ENCODE measurements around the gene NXPH1. TPM values are rescaled to one million over a fixed set of nuclear protein-coding genes. Genes with fewer than 3 reads are reported as not detected.
A peak's percentile ranks its signal among the peaks of the same experiment; 100 is the strongest.

NXPH1 gene
- total RNA-seq, 2 experiments from 2014 or later: not detected

GRCh38 chr7:8418629-8419245 lies 14.7 kb upstream of the NXPH1 start:
- peaks cover 3% of the 10 kb centered on the region for H3K27me3 Mint-ChIP-seq

GRCh38 chr7:8422177-8422576 lies 11.2 kb upstream of the NXPH1 start:
- H3K9me3 Mint-ChIP-seq: no peaks in the 10 kb centered on the region
- H3K27me3 Mint-ChIP-seq: peaks cover 2% of the 10 kb centered on the region
- no peaks in the 10 kb centered on the region for H3K36me3 Mint-ChIP-seq (ENCODE audit: low read depth)
- no peak overlapping the region for H3K27ac Mint-ChIP-seq
- POLR2A ChIA-PET: no interaction called here
- no peak for DNase-seq
- CTCF ChIA-PET: no interaction called here
- no peak overlapping the region for H3K4me3 Mint-ChIP-seq
- H3K4me1 Mint-ChIP-seq: no peaks in the 10 kb centered on the region

More at GRCh38 chr7:8418629-8419245, 14.7 kb upstream of the NXPH1 start:
- H3K27ac Mint-ChIP-seq: no peak overlapping the region
- CTCF ChIA-PET: interaction anchor here (0.6 kb wide), 1 partner anchor 1437 kb away, joined by 3 read pairs; no protein-coding TSS in a partner anchor
- no peaks in the 10 kb centered on the region for H3K36me3 Mint-ChIP-seq (ENCODE audit: low read depth)
- no peak overlapping the region for H3K4me3 Mint-ChIP-seq
- POLR2A ChIA-PET: no interaction called here
- peak; percentile 61 for DNase-seq
- no peaks in the 10 kb centered on the region for H3K9me3 Mint-ChIP-seq
- H3K4me1 Mint-ChIP-seq: no peaks in the 10 kb centered on the region

- CTCF ChIA-PET: no interaction called here
- H3K9me3 Mint-ChIP-seq: no peaks in the 10 kb centered on the region
These were observed 10.4 kb upstream of the NXPH1 start for GRCh38 chr7:8423057-8423456.

GRCh38 chr7:8425223-8425622 lies 8.2 kb upstream of the NXPH1 start:
- Mint-ChIP-seq H3K27ac (no peak overlapping the region), H3K4me3 (no peak overlapping the region), H3K4me1 (no peaks in the 10 kb centered on the region), H3K9me3 (no peaks in the 10 kb centered on the region), H3K36me3 (ENCODE audit: low read depth) (no peaks in the 10 kb centered on the region), H3K27me3 (peaks cover 4% of the 10 kb centered on the region)
- ChIA-PET CTCF (no interaction called here), POLR2A (no interaction called here)
- no peak for DNase-seq

More at GRCh38 chr7:8423057-8423456, 10.4 kb upstream of the NXPH1 start:
- no peak overlapping the region for H3K4me3 Mint-ChIP-seq
- H3K36me3 Mint-ChIP-seq (ENCODE audit: low read depth): no peaks in the 10 kb centered on the region
- H3K27me3 Mint-ChIP-seq: peaks cover 2% of the 10 kb centered on the region
- POLR2A ChIA-PET: no interaction called here
- no peaks in the 10 kb centered on the region for H3K4me1 Mint-ChIP-seq
- no peak for DNase-seq
- no peak overlapping the region for H3K27ac Mint-ChIP-seq

GRCh38 chr7:8430643-8431042 lies 2.8 kb upstream of the NXPH1 start:
- CTCF ChIA-PET: interaction anchor here (0.6 kb wide), 1 partner anchor 36 kb away, joined by 4 read pairs; no protein-coding TSS in a partner anchor
- Mint-ChIP-seq H3K27ac (no peak overlapping the region), H3K36me3 (ENCODE audit: low read depth) (peaks cover 1% of the 10 kb centered on the region), H3K27me3 (peaks cover 47% of the 10 kb centered on the region), H3K4me1 (peaks cover 4% of the 10 kb centered on the region), H3K9me3 (no peaks in the 10 kb centered on the region), H3K4me3 (no peak overlapping the region)
- no peak for DNase-seq
- POLR2A ChIA-PET: no interaction called here

GRCh38 chr7:8434290-8435002 lies 1.0 kb downstream of the NXPH1 start:
- CTCF ChIA-PET: no interaction called here
- H3K36me3 Mint-ChIP-seq (ENCODE audit: low read depth): peaks cover 1% of the 10 kb centered on the region

GRCh38 chr7:8435095-8435494 lies 1.7 kb downstream of the NXPH1 start:
- Mint-ChIP-seq H3K4me3 (no peak overlapping the region), H3K27me3 (peaks cover 81% of the 10 kb centered on the region)
- CTCF ChIA-PET: no interaction called here

More at GRCh38 chr7:8434290-8435002, 1.0 kb downstream of the NXPH1 start:
- DNase-seq: no peak
- no peak overlapping the region for H3K4me3 Mint-ChIP-seq
- POLR2A ChIA-PET: no interaction called here
- peak overlapping the region; percentile 54 for H3K27ac Mint-ChIP-seq
- H3K9me3 Mint-ChIP-seq: no peaks in the 10 kb centered on the region
- H3K27me3 Mint-ChIP-seq: peaks cover 75% of the 10 kb centered on the region
- H3K4me1 Mint-ChIP-seq: peaks cover 4% of the 10 kb centered on the region

GRCh38 chr7:8435590-8436545 lies 2.5 kb downstream of the NXPH1 start:
- Mint-ChIP-seq H3K27me3 (peaks cover 86% of the 10 kb centered on the region), H3K36me3 (ENCODE audit: low read depth) (peaks cover 1% of the 10 kb centered on the region), H3K9me3 (no peaks in the 10 kb centered on the region), H3K27ac (no peak overlapping the region), H3K4me1 (peaks cover 4% of the 10 kb centered on the region), H3K4me3 (peak overlapping the region; percentile 7)
- POLR2A ChIA-PET: no interaction called here
- no peak for DNase-seq
- CTCF ChIA-PET: no interaction called here

More at GRCh38 chr7:8435095-8435494, 1.7 kb downstream of the NXPH1 start:
- Mint-ChIP-seq H3K27ac (no peak overlapping the region), H3K36me3 (ENCODE audit: low read depth) (peaks cover 1% of the 10 kb centered on the region), H3K4me1 (peaks cover 4% of the 10 kb centered on the region), H3K9me3 (no peaks in the 10 kb centered on the region)
- DNase-seq: no peak
- POLR2A ChIA-PET: no interaction called here

GRCh38 chr7:8436965-8437364 lies 3.6 kb downstream of the NXPH1 start:
- no peak overlapping the region for H3K27ac Mint-ChIP-seq
- H3K4me3 Mint-ChIP-seq: no peak overlapping the region
- POLR2A ChIA-PET: no interaction called here

GRCh38 chr7:8437606-8438005 lies 4.2 kb downstream of the NXPH1 start:
- Mint-ChIP-seq H3K4me1 (peaks cover 4% of the 10 kb centered on the region), H3K27ac (no peak overlapping the region), H3K27me3 (peaks cover 90% of the 10 kb centered on the region), H3K4me3 (no peak overlapping the region), H3K36me3 (ENCODE audit: low read depth) (peaks cover 2% of the 10 kb centered on the region), H3K9me3 (peaks cover 2% of the 10 kb centered on the region)
- ChIA-PET POLR2A (no interaction called here), CTCF (no interaction called here)
- DNase-seq: no peak

More at GRCh38 chr7:8436965-8437364, 3.6 kb downstream of the NXPH1 start:
- H3K9me3 Mint-ChIP-seq: peaks cover 2% of the 10 kb centered on the region
- peak; percentile 42 for DNase-seq
- CTCF ChIA-PET: no interaction called here
- H3K27me3 Mint-ChIP-seq: peaks cover 89% of the 10 kb centered on the region
- H3K4me1 Mint-ChIP-seq: peaks cover 4% of the 10 kb centered on the region
- H3K36me3 Mint-ChIP-seq (ENCODE audit: low read depth): peaks cover 1% of the 10 kb centered on the region

GRCh38 chr7:8440670-8441069 lies 7.3 kb downstream of the NXPH1 start:
- ChIA-PET CTCF (no interaction called here), POLR2A (no interaction called here)

GRCh38 chr7:8441106-8441965 lies 7.9 kb downstream of the NXPH1 start:
- ChIA-PET POLR2A (no interaction called here), CTCF (no interaction called here)
- H3K4me1 Mint-ChIP-seq: peaks cover 9% of the 10 kb centered on the region
- no peak overlapping the region for H3K27ac Mint-ChIP-seq
- peaks cover 4% of the 10 kb centered on the region for H3K9me3 Mint-ChIP-seq
- peaks cover 11% of the 10 kb centered on the region for H3K36me3 Mint-ChIP-seq (ENCODE audit: low read depth)
- peaks cover 79% of the 10 kb centered on the region for H3K27me3 Mint-ChIP-seq
- no peak for DNase-seq
- H3K4me3 Mint-ChIP-seq: no peak overlapping the region

More at GRCh38 chr7:8440670-8441069, 7.3 kb downstream of the NXPH1 start:
- peaks cover 11% of the 10 kb centered on the region for H3K36me3 Mint-ChIP-seq (ENCODE audit: low read depth)
- peaks cover 86% of the 10 kb centered on the region for H3K27me3 Mint-ChIP-seq
- no peak for DNase-seq
- H3K27ac Mint-ChIP-seq: no peak overlapping the region
- H3K4me1 Mint-ChIP-seq: peaks cover 9% of the 10 kb centered on the region
- H3K9me3 Mint-ChIP-seq: peaks cover 4% of the 10 kb centered on the region
- no peak overlapping the region for H3K4me3 Mint-ChIP-seq
